ENCODE data around the gene SOX3. TPM values are rescaled to one million over a fixed set of nuclear protein-coding genes. Genes with fewer than 3 reads are reported as not detected.

SOX3 gene
- total RNA-seq, result not detected

DNA sequence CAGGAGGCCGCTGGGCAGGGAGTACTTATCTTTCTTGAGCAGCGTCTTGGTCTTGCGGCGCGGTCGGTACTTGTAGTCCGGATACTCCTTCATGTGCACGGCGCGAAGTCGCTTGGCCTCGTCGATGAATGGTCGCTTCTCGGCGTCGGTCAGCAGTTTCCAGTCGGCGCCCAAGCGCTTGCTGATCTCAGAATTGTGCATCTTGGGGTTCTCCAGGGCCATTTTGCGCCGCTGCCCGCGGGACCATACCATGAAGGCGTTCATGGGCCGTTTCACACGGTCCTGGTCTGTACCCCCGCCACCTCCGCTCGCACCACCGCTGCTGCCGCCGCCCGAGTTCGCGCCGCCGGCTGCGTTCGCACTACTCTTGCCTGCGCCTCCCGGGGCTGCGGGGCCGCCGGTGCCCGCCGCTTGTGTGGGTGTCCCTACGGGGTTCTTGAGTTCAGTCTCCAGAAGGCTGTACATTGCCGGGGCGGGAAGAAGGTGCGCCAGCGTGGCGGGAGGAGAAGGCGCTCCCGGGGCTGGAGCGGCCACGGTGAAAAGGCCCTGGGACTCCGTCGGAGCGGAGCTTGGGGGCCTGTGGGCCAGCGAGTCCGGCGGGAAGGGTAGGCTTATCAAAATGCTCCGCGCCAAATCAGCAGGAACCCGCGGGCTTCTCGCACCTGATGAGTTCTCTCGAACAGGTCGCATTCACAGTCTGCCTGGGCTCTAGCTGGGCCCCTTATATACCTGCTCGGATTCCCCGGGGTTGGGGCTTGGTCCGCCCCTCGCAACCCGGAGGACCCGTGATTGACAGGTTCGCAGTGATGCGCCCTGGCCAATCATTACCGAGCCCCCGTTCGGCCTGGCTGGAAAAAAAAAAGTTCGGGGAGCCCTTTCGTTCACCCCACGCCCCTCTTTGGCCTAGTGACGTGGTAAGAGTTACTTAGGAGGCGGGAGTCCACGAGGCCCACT is at the start of gene SOX3:
Gene SOX3 (minus strand): TSS at position 699 of the 954 bp plus-strand sequence. CDS start 9 bp downstream, at position 690.
- no peaks in the 10 kb centered on the region for H3K27me3 ChIP-seq
- no peak for DNase-seq (ENCODE audit: extremely low spot score in 2 of 2)
- intact Hi-C loops (cut with DNase I), result no loop called here

DNA sequence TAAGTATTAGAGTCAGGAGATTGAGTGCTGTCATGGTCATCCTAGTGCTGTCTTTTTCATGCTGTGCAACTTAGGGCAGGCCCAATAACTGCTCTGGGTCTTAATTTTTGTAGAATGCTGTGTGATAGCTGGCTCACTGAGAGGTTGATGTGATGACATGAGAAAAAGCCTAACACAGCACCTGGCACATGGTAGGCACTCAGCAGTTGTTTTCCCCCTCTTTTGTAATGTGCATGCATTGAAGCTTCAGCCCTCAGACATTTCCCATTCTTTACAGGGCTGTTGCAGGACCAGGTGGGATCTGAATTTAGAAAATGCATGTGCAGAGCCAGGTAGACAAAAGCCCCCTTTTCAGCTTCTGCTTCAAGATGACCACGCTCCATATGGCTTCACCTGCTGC is 44.1 kb upstream of the SOX3 start:
- no peak overlapping the region for H3K4me3 ChIP-seq
- H3K36me3 ChIP-seq, result no peaks in the 10 kb centered on the region
- intact Hi-C loops (cut with DNase I), result no loop called here
- no peaks in the 10 kb centered on the region for H3K9me3 ChIP-seq
- no peaks in the 10 kb centered on the region for H3K4me1 ChIP-seq
- DNase-seq (ENCODE audit: extremely low spot score in 2 of 2), result no peak
- TF ChIP-seq POLR2A (IDR thresholded peaks at IDR 0.05), result no peak
- no peak for TF ChIP-seq POLR2AphosphoS5 (IDR thresholded peaks at IDR 0.05; ENCODE audit: insufficient read depth in 1 of 2, low read depth in 1 of 2)
- TF ChIP-seq, protein P1, sequence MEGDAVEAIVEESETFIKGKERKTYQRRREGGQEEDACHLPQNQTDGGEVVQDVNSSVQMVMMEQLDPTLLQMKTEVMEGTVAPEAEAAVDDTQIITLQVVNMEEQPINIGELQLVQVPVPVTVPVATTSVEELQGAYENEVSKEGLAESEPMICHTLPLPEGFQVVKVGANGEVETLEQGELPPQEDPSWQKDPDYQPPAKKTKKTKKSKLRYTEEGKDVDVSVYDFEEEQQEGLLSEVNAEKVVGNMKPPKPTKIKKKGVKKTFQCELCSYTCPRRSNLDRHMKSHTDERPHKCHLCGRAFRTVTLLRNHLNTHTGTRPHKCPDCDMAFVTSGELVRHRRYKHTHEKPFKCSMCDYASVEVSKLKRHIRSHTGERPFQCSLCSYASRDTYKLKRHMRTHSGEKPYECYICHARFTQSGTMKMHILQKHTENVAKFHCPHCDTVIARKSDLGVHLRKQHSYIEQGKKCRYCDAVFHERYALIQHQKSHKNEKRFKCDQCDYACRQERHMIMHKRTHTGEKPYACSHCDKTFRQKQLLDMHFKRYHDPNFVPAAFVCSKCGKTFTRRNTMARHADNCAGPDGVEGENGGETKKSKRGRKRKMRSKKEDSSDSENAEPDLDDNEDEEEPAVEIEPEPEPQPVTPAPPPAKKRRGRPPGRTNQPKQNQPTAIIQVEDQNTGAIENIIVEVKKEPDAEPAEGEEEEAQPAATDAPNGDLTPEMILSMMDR (IDR thresholded peaks at IDR 0.05), result no peak
- H3K27ac ChIP-seq, result no peak overlapping the region
- H3K27me3 ChIP-seq, result no peaks in the 10 kb centered on the region

More for the DNA sequence above, at the start of gene SOX3:
- H3K27ac ChIP-seq, result no peak within 1 kb of the TSS
- peak within 1 kb of the TSS; percentile 22 to 23 for H3K4me3 ChIP-seq
- H3K9me3 ChIP-seq, result no peaks in the 10 kb centered on the region
- no peaks in the 10 kb centered on the region for H3K36me3 ChIP-seq
- H3K4me1 ChIP-seq, result no peaks in the 10 kb centered on the region
- TF ChIP-seq POLR2A (IDR thresholded peaks at IDR 0.05) (no peak), POLR2AphosphoS5 (IDR thresholded peaks at IDR 0.05; ENCODE audit: insufficient read depth in 1 of 2, low read depth in 1 of 2) (no peak)
- TF ChIP-seq, protein P1 (IDR thresholded peaks at IDR 0.05), result no peak

DNA sequence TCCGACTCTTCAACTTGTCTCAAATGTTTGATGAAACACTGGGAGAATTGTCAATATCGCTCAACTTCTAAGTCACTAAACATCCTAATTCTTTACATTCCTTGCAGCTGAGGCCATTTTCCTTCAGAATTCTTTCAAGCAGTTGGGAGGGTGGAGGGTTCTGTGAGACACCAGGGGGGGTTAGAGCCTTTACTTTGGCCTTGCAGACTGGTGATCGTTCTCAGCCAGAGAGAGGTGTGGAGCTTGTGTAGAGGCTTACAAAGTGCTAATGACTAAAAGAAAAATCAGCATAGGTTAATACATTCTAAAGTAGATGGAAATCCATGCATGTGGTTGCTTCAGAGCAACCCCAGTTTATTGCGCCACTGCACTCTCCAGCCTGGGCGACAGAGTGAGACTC is 21.3 kb upstream of the SOX3 start:
- no peak for TF ChIP-seq POLR2A (IDR thresholded peaks at IDR 0.05)
- TF ChIP-seq, protein P1 (IDR thresholded peaks at IDR 0.05), result no peak
- no peak for TF ChIP-seq POLR2AphosphoS5 (IDR thresholded peaks at IDR 0.05; ENCODE audit: insufficient read depth in 1 of 2, low read depth in 1 of 2)
- intact Hi-C loops (cut with DNase I), result no loop called here

DNA sequence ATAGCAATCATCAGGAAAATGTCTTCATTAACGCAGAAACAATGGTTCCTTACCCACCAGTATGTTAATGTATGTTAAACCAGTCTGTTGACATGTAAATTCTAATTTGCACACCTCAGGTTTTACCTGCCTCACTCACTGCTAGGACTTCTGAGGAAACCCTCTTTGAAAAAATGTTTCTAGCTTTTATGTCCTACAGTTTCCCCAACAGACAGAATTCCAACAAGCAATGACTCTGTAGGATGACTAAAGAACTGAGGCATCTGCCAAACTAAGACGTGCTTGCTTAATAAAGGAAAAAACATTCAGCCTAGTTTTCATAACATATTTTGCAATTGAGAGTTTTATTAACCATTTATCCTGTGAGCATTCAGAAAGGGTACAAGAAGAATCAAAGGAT is 20.6 kb upstream of the SOX3 start:
- Histone ChIP-seq H3K27ac (no peak overlapping the region), H3K36me3 (no peaks in the 10 kb centered on the region), H3K27me3 (no peaks in the 10 kb centered on the region), H3K4me1 (no peaks in the 10 kb centered on the region), H3K4me3 (no peak overlapping the region), H3K9me3 (no peaks in the 10 kb centered on the region)
- TF ChIP-seq, protein P1 (IDR thresholded peaks at IDR 0.05), result no peak
- TF ChIP-seq POLR2A (IDR thresholded peaks at IDR 0.05), result no peak
- no peak for TF ChIP-seq POLR2AphosphoS5 (IDR thresholded peaks at IDR 0.05; ENCODE audit: insufficient read depth in 1 of 2, low read depth in 1 of 2)
- DNase-seq (ENCODE audit: extremely low spot score in 2 of 2), result no peak
- intact Hi-C loops (cut with DNase I), result no loop called here

More for the DNA sequence above, 21.3 kb upstream of the SOX3 start:
- H3K27me3 ChIP-seq, result no peaks in the 10 kb centered on the region
- no peak for DNase-seq (ENCODE audit: extremely low spot score in 2 of 2)
- H3K4me1 ChIP-seq, result no peaks in the 10 kb centered on the region
- H3K36me3 ChIP-seq, result no peaks in the 10 kb centered on the region
- H3K9me3 ChIP-seq, result no peaks in the 10 kb centered on the region
- H3K27ac ChIP-seq, result no peak overlapping the region
- H3K4me3 ChIP-seq, result no peak overlapping the region

DNA sequence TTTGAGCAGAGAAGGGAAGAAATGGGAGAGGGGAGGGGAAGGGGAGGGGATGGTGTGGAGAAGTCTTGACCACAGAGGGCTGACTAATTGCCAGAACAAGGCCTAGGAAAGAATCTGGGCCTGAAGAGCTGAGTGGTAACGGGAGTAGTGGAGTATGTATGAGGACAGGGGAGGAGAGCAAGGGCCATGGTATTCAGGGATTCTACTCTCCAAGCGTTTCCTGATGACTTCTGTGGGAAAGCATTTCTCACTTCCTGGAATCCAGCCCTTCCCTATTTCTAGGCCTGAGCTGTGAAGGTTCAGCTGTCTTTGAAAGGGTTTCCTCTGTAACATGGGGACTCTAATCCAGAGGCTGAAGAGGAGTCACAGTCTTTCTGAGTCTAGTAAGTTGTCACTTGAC is 19.7 kb upstream of the SOX3 start:
- TF ChIP-seq POLR2A (IDR thresholded peaks at IDR 0.05) (no peak), POLR2AphosphoS5 (IDR thresholded peaks at IDR 0.05; ENCODE audit: insufficient read depth in 1 of 2, low read depth in 1 of 2) (no peak)
- TF ChIP-seq, protein P1 (IDR thresholded peaks at IDR 0.05), result no peak
- Histone ChIP-seq H3K27me3 (no peaks in the 10 kb centered on the region), H3K36me3 (no peaks in the 10 kb centered on the region), H3K4me1 (no peaks in the 10 kb centered on the region), H3K9me3 (no peaks in the 10 kb centered on the region), H3K4me3 (no peak overlapping the region), H3K27ac (no peak overlapping the region)
- no peak for DNase-seq (ENCODE audit: extremely low spot score in 2 of 2)
- intact Hi-C loops (cut with DNase I), result no loop called here

Data from vagina (tissue), 2 donors.